ENCODE data around the gene TTBK1. TPM values are rescaled to one million over a fixed set of nuclear protein-coding genes. Genes with fewer than 3 reads are reported as not detected.

Gene TTBK1
- total RNA-seq, 4 donors from 2014 or later = not detected

- Histone ChIP-seq H3K4me1 (peaks cover 9% of the 10 kb centered on the region), H3K4me3 (no peak overlapping the region), H3K27ac (no peak overlapping the region), H3K36me3 (no peaks in the 10 kb centered on the region), H3K9me3 (no peaks in the 10 kb centered on the region), H3K27me3 (peaks cover 47% of the 10 kb centered on the region)
- no peak for DNase-seq (ENCODE audit: low spot score in 2 of 2)
- TF ChIP-seq POLR2AphosphoS5 (IDR thresholded peaks at IDR 0.05) (no peak), CTCF (IDR thresholded peaks at IDR 0.05) (no peak), EP300 (IDR thresholded peaks at IDR 0.05) (no peak), POLR2A (IDR thresholded peaks at IDR 0.05) (no peak)
- WGBS = 93% methylated on average over 3 of the region's 6 CpGs
These were observed 43.2 kb downstream of the TTBK1 start for GRCh38 chr6:43286456-43286979.

- H3K4me1 ChIP-seq = peaks cover 9% of the 10 kb centered on the region
- no peaks in the 10 kb centered on the region for H3K9me3 ChIP-seq
- H3K36me3 ChIP-seq = no peaks in the 10 kb centered on the region
- DNase-seq (ENCODE audit: low spot score in 2 of 2) = no peak
- H3K27me3 ChIP-seq = peaks cover 47% of the 10 kb centered on the region
- WGBS = 84% methylated on average over 7 of the region's 10 CpGs
- no peak for TF ChIP-seq CTCF (IDR thresholded peaks at IDR 0.05)
- no peak for TF ChIP-seq POLR2AphosphoS5 (IDR thresholded peaks at IDR 0.05)
- TF ChIP-seq EP300 (IDR thresholded peaks at IDR 0.05) = no peak
- no peak for TF ChIP-seq POLR2A (IDR thresholded peaks at IDR 0.05)
- H3K27ac ChIP-seq = no peak overlapping the region
- no peak overlapping the region for H3K4me3 ChIP-seq
These were observed 43.9 kb downstream of the TTBK1 start for GRCh38 chr6:43286980-43287716.

GRCh38 chr6:43287717-43288679 is 44.7 kb downstream of the TTBK1 start:
- TF ChIP-seq CTCF (IDR thresholded peaks at IDR 0.05) (no peak), POLR2AphosphoS5 (IDR thresholded peaks at IDR 0.05) (no peak), EP300 (IDR thresholded peaks at IDR 0.05) (no peak), POLR2A (IDR thresholded peaks at IDR 0.05) (no peak)
- Histone ChIP-seq H3K36me3 (no peaks in the 10 kb centered on the region), H3K4me3 (no peak overlapping the region), H3K9me3 (no peaks in the 10 kb centered on the region), H3K27ac (no peak overlapping the region), H3K4me1 (peaks cover 9% of the 10 kb centered on the region), H3K27me3 (peaks cover 40% of the 10 kb centered on the region)
- DNase-seq (ENCODE audit: low spot score in 2 of 2) = no peak
- 74% methylated on average over 7 of the region's 7 CpGs for WGBS

GRCh38 chr6:43290339-43290904 is 47.1 kb downstream of the TTBK1 start:
- Histone ChIP-seq H3K27me3 (peaks cover 16% of the 10 kb centered on the region), H3K27ac (no peak overlapping the region), H3K9me3 (no peaks in the 10 kb centered on the region), H3K4me3 (no peak overlapping the region), H3K36me3 (no peaks in the 10 kb centered on the region), H3K4me1 (peaks cover under 1% of the 10 kb centered on the region)
- TF ChIP-seq POLR2AphosphoS5 (IDR thresholded peaks at IDR 0.05) (no peak), CTCF (IDR thresholded peaks at IDR 0.05) (no peak), EP300 (IDR thresholded peaks at IDR 0.05) (no peak), POLR2A (IDR thresholded peaks at IDR 0.05) (no peak)
- DNase-seq (ENCODE audit: low spot score in 2 of 2) = peak in 1 of 2 donors; percentile 11
- WGBS = 77% methylated on average over 3 of the region's 3 CpGs

All from suprapubic skin (tissue), 4 donors.